GM18909 (cell line): ENCODE results near the gene RRP36.
"Not testable (repeated sequence)": the region's sequence is repeated elsewhere in the genome, so short reads cannot be mapped to it uniquely, and the experiment has no call there.

Experiments
- ATAC-seq: cut with Tn5 transposase; IDR thresholded peaks from one replicate; pipeline ENCODE4 v1.9.1; 2021; ENCODE audit warnings: mild to moderate bottlenecking; ENCODE audit not compliant: unreplicated experiment, poor library complexity

RRP36 gene

GRCh38 chr6:43021270-43022047 is at the start of gene RRP36:
TSS of gene RRP36 (plus strand) at chr6:43021623. CDS start at chr6:43021655, 32 bp downstream.
- peak; percentile 82 for ATAC-seq

- ATAC-seq, result no peak
These were observed 49.6 kb upstream of the RRP36 start for GRCh38 chr6:42971746-42972327.

- no peak for ATAC-seq
These were observed 47.5 kb upstream of the RRP36 start for GRCh38 chr6:42973926-42974325.

GRCh38 chr6:42974919-42975505 is 46.4 kb upstream of the RRP36 start:
- no peak for ATAC-seq

GRCh38 chr6:42978487-42978838 is 43.0 kb upstream of the RRP36 start:
- no peak for ATAC-seq

- peak; percentile 80 for ATAC-seq
These were observed 42.4 kb upstream of the RRP36 start, which contains the start of gene PEX6 for GRCh38 chr6:42978839-42979522. TSS of gene PEX6 (minus strand) at chr6:42979181. CDS start at chr6:42979150, 31 bp downstream.

GRCh38 chr6:42979523-42980177 is 41.8 kb upstream of the RRP36 start:
- ATAC-seq, result no peak

GRCh38 chr6:42981836-42982235 is 39.6 kb upstream of the RRP36 start:
- no peak for ATAC-seq

- ATAC-seq, result peak; percentile 93
These were observed 37.2 kb upstream of the RRP36 start, which contains the start of gene PPP2R5D for GRCh38 chr6:42984001-42984923. TSS of gene PPP2R5D (plus strand) at chr6:42984570. CDS start at chr6:42984678, 108 bp downstream.

GRCh38 chr6:42984924-42985475 is 36.4 kb upstream of the RRP36 start:
- no peak for ATAC-seq

- ATAC-seq, result no peak
These were observed 33.6 kb upstream of the RRP36 start for GRCh38 chr6:42987533-42988451.

GRCh38 chr6:42988486-42989020 is 32.9 kb upstream of the RRP36 start:
- no peak for ATAC-seq

- no peak for ATAC-seq
These were observed 31.5 kb upstream of the RRP36 start for GRCh38 chr6:42989923-42990322.

GRCh38 chr6:42993445-42993844 is 28.0 kb upstream of the RRP36 start:
- no peak for ATAC-seq

- ATAC-seq, result no peak
These were observed 24.9 kb upstream of the RRP36 start for GRCh38 chr6:42996513-42996912.

- not testable (repeated sequence) for ATAC-seq
These were observed 23.2 kb upstream of the RRP36 start for GRCh38 chr6:42998205-42998604.

GRCh38 chr6:43001843-43002242 is 19.6 kb upstream of the RRP36 start:
- ATAC-seq, result no peak

GRCh38 chr6:43005844-43006243 is 15.6 kb upstream of the RRP36 start:
- ATAC-seq, result no peak
